HCT116 (cell line): ENCODE results near the gene LZTS3. TPM values are rescaled to one million over a fixed set of nuclear protein-coding genes. Genes with fewer than 3 reads are reported as not detected.

Experiments
- ATAC-seq: fragments of 200-7000 bp; cut with Tn5 transposase; 2 replicates; pipeline ENCODE4 v1.9.1; 2020; ENCODE audit warnings: mild to moderate bottlenecking, moderate library complexity
- BruUV-seq: library from RNA; stranded (reverse); fragments of 400-500 nt; replicated peaks from 2 replicates; lab custom pipeline; 2021; lab: Mats Ljungman, UMichigan
- CTCF ChIA-PET: fragments of 300-600 bp; sonication (Branson Sonifier 250); formaldehyde crosslinking; loops from one replicate; lab custom pipeline; 2021; ENCODE audit warnings: antibody characterized with exemption; lab: Charles Lee
- POLR2A ChIA-PET: fragments of 300-600, 350-600 bp; sonication (Branson Sonifier 250); formaldehyde crosslinking; loops from one replicate; lab custom pipeline; 2021; ENCODE audit warnings: antibody characterized with exemption; lab: Charles Lee
- RAD21 ChIA-PET, 2 experiments: fragments of 300-600 bp; sonication (Branson Sonifier 250); formaldehyde crosslinking; loops; one replicate each; lab custom pipeline; 2023; ENCODE audit warnings: low total read pairs in 2 of 2; ENCODE audit not compliant: uncharacterized antibody in 2 of 2, unreplicated experiment in 2 of 2, low non-redundant PET in 1 of 2; lab: Charles Lee
- DNase-seq: peaks from one replicate; pipeline ENCODE4 v3.0.0-alpha.2; 2010; ENCODE audit warnings: low read depth, low spot score
- H2AFZ ChIP-seq: fragments of 200-600 bp; shearing (Covaris generic), sonication (generic); 2 replicates; pipeline ENCODE4 v1.6.1; 2017; ENCODE audit warnings: low read depth, mixed run types, mixed read lengths, antibody characterized with exemption, low read length; ENCODE audit not compliant: poor library complexity, severe bottlenecking
- H3K27ac ChIP-seq: 2 replicates; pipeline ENCODE4 v1.5.1; 2012; ENCODE audit warnings: low read depth, low read length
- H3K27me3 ChIP-seq: fragments of 200-600 bp; sonication (generic); 2 replicates; pipeline ENCODE4 v1.6.1; 2016; ENCODE audit warnings: mixed run types, low read length, mixed read lengths; ENCODE audit not compliant: insufficient read depth
- H3K36me3 ChIP-seq, 2 experiments: fragments of 200-500 bp in 1 of 2; fragments of 200-600 bp in 1 of 2; sonication (Bioruptor generic) in 1 of 2; sonication (generic) in 1 of 2; 2 replicates each; pipeline versions ENCODE4 v1.5.1 to v1.6.1; 2014 to 2016; ENCODE audit warnings: low read length in 2 of 2, inconsistent platforms in 1 of 2, mixed read lengths in 1 of 2, mixed run types in 1 of 2; ENCODE audit not compliant: insufficient read depth in 2 of 2, control insufficient read depth in 1 of 2
- H3K4me1 ChIP-seq, 2 experiments: fragments of 200-600 bp in 1 of 2; sonication (generic) in 1 of 2; 2 replicates each; pipeline versions ENCODE4 v1.5.1 to v1.6.1; 2012 to 2017; ENCODE audit warnings: low read length in 2 of 2, inconsistent platforms in 1 of 2, mild to moderate bottlenecking in 1 of 2, mixed read lengths in 1 of 2, mixed run types in 1 of 2, moderate library complexity in 1 of 2; ENCODE audit not compliant: insufficient read depth in 2 of 2, control insufficient read depth in 1 of 2
- H3K4me2 ChIP-seq: fragments of 200-600 bp; sonication (generic); 2 replicates; pipeline ENCODE4 v1.6.1; 2017; ENCODE audit warnings: mixed run types, low read length, mixed read lengths
- H3K4me3 ChIP-seq, 2 experiments: fragments of 200-600 bp in 1 of 2; sonication (generic) in 1 of 2; replicated peaks in 1 of 2; 2 replicates each; pipeline ENCODE4 v1.5.1; 2011 to 2016; ENCODE audit warnings: low read length in 2 of 2, control low read depth in 1 of 2, low read depth in 1 of 2, mild to moderate bottlenecking in 1 of 2, mixed read lengths in 1 of 2, mixed run types in 1 of 2
- H3K79me2 ChIP-seq: fragments of 200-600 bp; sonication (generic); 2 replicates; pipeline ENCODE4 v1.6.1; 2017; ENCODE audit warnings: mild to moderate bottlenecking, mixed run types, low read length, moderate library complexity, mixed read lengths; ENCODE audit not compliant: insufficient read depth
- H3K9ac ChIP-seq: fragments of 200-600 bp; sonication (generic); 2 replicates; pipeline ENCODE4 v1.6.1; 2016; ENCODE audit warnings: low read length, mixed read lengths
- H3K9me2 ChIP-seq: fragments of 200-600 bp; sonication (generic), shearing (Covaris generic); 2 replicates; pipeline ENCODE4 v1.6.1; 2017; ENCODE audit warnings: mixed run types, mild to moderate bottlenecking, moderate library complexity; ENCODE audit not compliant: insufficient read depth
- H3K9me3 ChIP-seq, 2 experiments: fragments of 200-500 bp in 1 of 2; fragments of 200-600 bp in 1 of 2; sonication (Bioruptor generic) in 1 of 2; sonication (generic) in 1 of 2; 2 replicates each; pipeline ENCODE4 v1.6.1; 2014 to 2017; ENCODE audit warnings: low read length in 2 of 2, mixed read lengths in 2 of 2, inconsistent platforms in 1 of 2, low read depth in 1 of 2, mild to moderate bottlenecking in 1 of 2, mixed run types in 1 of 2, moderate library complexity in 1 of 2; ENCODE audit not compliant: control insufficient read depth in 1 of 2, insufficient read depth in 1 of 2
- H4K20me1 ChIP-seq: fragments of 200-600 bp; sonication (generic), shearing (Covaris generic); 2 replicates; pipeline ENCODE4 v1.6.1; 2017; ENCODE audit warnings: mixed run types, mild to moderate bottlenecking, moderate library complexity; ENCODE audit not compliant: insufficient read depth
- ATF3 ChIP-seq: IDR thresholded peaks from 2 replicates; pipeline ENCODE4 v1.6.1; 2012
- CBX3 ChIP-seq: IDR thresholded peaks from 2 replicates; pipeline ENCODE4 v1.6.1; 2012; ENCODE audit warnings: low read depth
- CTCF ChIP-seq, 3 experiments: fragments of 200-600 bp in 1 of 3; sonication (generic) in 1 of 3; IDR thresholded peaks in 2 of 3; conservative IDR thresholded peaks in 1 of 3; 2 replicates each; pipeline ENCODE4 v1.5.1; 2012 to 2017; ENCODE audit warnings: low read depth in 2 of 3, low read length in 2 of 3, antibody characterized with exemption in 1 of 3, borderline replicate concordance in 1 of 3, control low read depth in 1 of 3, mild to moderate bottlenecking in 1 of 3, mixed read lengths in 1 of 3, mixed run types in 1 of 3, moderate library complexity in 1 of 3; ENCODE audit not compliant: insufficient read depth in 1 of 3
- EGR1 ChIP-seq: IDR thresholded peaks from 2 replicates; pipeline ENCODE4 v1.6.1; 2012; ENCODE audit warnings: low read depth
- EZH2 ChIP-seq: fragments of 200-600 bp; sonication (generic); IDR thresholded peaks from 2 replicates; pipeline ENCODE4 v1.6.1; 2017; ENCODE audit warnings: antibody characterized with exemption, mixed run types
- JUND ChIP-seq: IDR thresholded peaks from 2 replicates; pipeline ENCODE4 v1.6.1; 2012
- MAX ChIP-seq: IDR thresholded peaks from 2 replicates; pipeline ENCODE4 v1.6.1; 2012
- POLR2A ChIP-seq: IDR thresholded peaks from 2 replicates; pipeline ENCODE4 v1.7.0; 2011; ENCODE audit warnings: borderline replicate concordance; ENCODE audit not compliant: insufficient read depth, insufficient read length; ENCODE audit errors: extremely low read depth
- POLR2AphosphoS5 ChIP-seq: IDR thresholded peaks from 2 replicates; pipeline ENCODE4 v1.6.1; 2011; ENCODE audit warnings: mild to moderate bottlenecking, low read depth, low read length, moderate library complexity
- REST ChIP-seq: IDR thresholded peaks from 2 replicates; pipeline ENCODE4 v1.6.1; 2012; ENCODE audit warnings: low read depth
- SIN3A ChIP-seq: IDR thresholded peaks from 2 replicates; pipeline ENCODE4 v1.6.1; 2012; ENCODE audit warnings: low read depth
- SRF ChIP-seq: IDR thresholded peaks from 2 replicates; pipeline ENCODE4 v1.6.1; 2012; ENCODE audit warnings: low read depth
- TCF7L2 ChIP-seq: IDR thresholded peaks from 2 replicates; pipeline ENCODE4 v1.7.0; 2011; ENCODE audit warnings: borderline replicate concordance, inconsistent platforms; ENCODE audit not compliant: insufficient read depth, insufficient read length; ENCODE audit errors: extremely low read depth
- ZFX ChIP-seq: fragments of 450-650 bp; IDR thresholded peaks from 2 replicates; pipeline ENCODE4 v1.6.1; 2017
- ZNF274 ChIP-seq: fragments of 200-500 bp; sonication (Bioruptor generic); IDR thresholded peaks from 2 replicates; pipeline ENCODE4 v1.6.1; 2014; ENCODE audit warnings: mild to moderate bottlenecking, low read depth, low read length, inconsistent platforms
- intact Hi-C: fragments of 100-400 bp; cut with micrococcal nuclease; formaldehyde crosslinking; loops from 2 replicates; pipeline ENCODE4 v1.10.0; 2022
- total RNA-seq: library from RNA; stranded (reverse); gene quantifications from one replicate; pipeline ENCODE4 v1.2.1, GENCODE V29; 2021; ENCODE audit not compliant: unreplicated experiment

LZTS3 gene
- total RNA-seq, 1 experiment from 2014 or later, result 5.2 TPM

- POLR2A ChIA-PET, result no interaction called here
Measured at GRCh38 chr20:3162080-3162611, 11.2 kb downstream of the LZTS3 start.

More at GRCh38 chr20:3162080-3162611, 11.2 kb downstream of the LZTS3 start:
- ChIA-PET RAD21 (no interaction called here), CTCF (no interaction called here)
- TF ChIP-seq MAX, result no peak
- no peak for TF ChIP-seq EZH2
- TF ChIP-seq SIN3A, result no peak
- TF ChIP-seq JUND, result no peak
- TF ChIP-seq SRF, result no peak
- no peak for TF ChIP-seq ZFX
- no peak for TF ChIP-seq POLR2A
- no peak for TF ChIP-seq CBX3
- no peak for TF ChIP-seq ATF3
- no peak for TF ChIP-seq REST
- TF ChIP-seq POLR2AphosphoS5, result no peak
- no peak for TF ChIP-seq TCF7L2
- TF ChIP-seq ZNF274, result no peak
- no peak for TF ChIP-seq EGR1
- no peak for TF ChIP-seq CTCF (IDR thresholded peaks at IDR 0.05 in 2 of 3, conservative IDR thresholded peaks at IDR 0.05 in 1 of 3; ENCODE audit: borderline replicate concordance in 1 of 3, insufficient read depth in 1 of 3, low read depth in 2 of 3, low read length in 2 of 3)
- 0 out of 4 replicates have a peak, but pooled peaks cover 0 to 5% of the 10 kb centered on the region in 2 experiments for H3K36me3 ChIP-seq
- no peak overlapping the region for H3K4me2 ChIP-seq
- peaks cover 25% of the 10 kb centered on the region for H3K79me2 ChIP-seq
- intact Hi-C loops, result no loop called here
- H4K20me1 ChIP-seq, result peaks cover 10% of the 10 kb centered on the region; the same call in 1 of the 2 replicates
- no peak overlapping the region for H2AFZ ChIP-seq
- BruUV-seq, result no TSS peak
- H3K9ac ChIP-seq, result no peak overlapping the region
- ATAC-seq (no peak), DNase-seq (no peak)
- peaks cover 10 to 30% of the 10 kb centered on the region in 2 experiments for H3K4me1 ChIP-seq
- no peaks in the 10 kb centered on the region for H3K9me2 ChIP-seq
- H3K4me3 ChIP-seq, result no peak overlapping the region
- H3K27me3 ChIP-seq, result no peaks in the 10 kb centered on the region
- H3K27ac ChIP-seq, result no peak overlapping the region
- H3K9me3 ChIP-seq, result no peaks in the 10 kb centered on the region
